GM12865 (cell line): ENCODE results near the gene BLNK.

ENCODE experiments used
- DNase-seq: peaks from one replicate; pipeline ENCODE4 v3.0.0; 2010; ENCODE audit warnings: low read depth
- H3K4me3 ChIP-seq: 2 replicates; pipeline ENCODE4 v1.5.1; 2011; ENCODE audit warnings: mild to moderate bottlenecking, low read depth, low read length, control low read depth
- TF ChIP-seq, protein P1 (sequence below): IDR thresholded peaks from 2 replicates; pipeline ENCODE4 v1.5.1; 2011; ENCODE audit warnings: low read length, control low read depth, low read depth, inconsistent platforms; ENCODE audit not compliant: insufficient read depth; ENCODE audit errors: missing control alignments

The BLNK gene

GRCh38 chr10:96242822-96243221 lies 28.5 kb downstream of the BLNK start:
- TF ChIP-seq, protein P1, sequence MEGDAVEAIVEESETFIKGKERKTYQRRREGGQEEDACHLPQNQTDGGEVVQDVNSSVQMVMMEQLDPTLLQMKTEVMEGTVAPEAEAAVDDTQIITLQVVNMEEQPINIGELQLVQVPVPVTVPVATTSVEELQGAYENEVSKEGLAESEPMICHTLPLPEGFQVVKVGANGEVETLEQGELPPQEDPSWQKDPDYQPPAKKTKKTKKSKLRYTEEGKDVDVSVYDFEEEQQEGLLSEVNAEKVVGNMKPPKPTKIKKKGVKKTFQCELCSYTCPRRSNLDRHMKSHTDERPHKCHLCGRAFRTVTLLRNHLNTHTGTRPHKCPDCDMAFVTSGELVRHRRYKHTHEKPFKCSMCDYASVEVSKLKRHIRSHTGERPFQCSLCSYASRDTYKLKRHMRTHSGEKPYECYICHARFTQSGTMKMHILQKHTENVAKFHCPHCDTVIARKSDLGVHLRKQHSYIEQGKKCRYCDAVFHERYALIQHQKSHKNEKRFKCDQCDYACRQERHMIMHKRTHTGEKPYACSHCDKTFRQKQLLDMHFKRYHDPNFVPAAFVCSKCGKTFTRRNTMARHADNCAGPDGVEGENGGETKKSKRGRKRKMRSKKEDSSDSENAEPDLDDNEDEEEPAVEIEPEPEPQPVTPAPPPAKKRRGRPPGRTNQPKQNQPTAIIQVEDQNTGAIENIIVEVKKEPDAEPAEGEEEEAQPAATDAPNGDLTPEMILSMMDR, result no peak
- no peak for DNase-seq
- no peak overlapping the region for H3K4me3 ChIP-seq

DNA sequence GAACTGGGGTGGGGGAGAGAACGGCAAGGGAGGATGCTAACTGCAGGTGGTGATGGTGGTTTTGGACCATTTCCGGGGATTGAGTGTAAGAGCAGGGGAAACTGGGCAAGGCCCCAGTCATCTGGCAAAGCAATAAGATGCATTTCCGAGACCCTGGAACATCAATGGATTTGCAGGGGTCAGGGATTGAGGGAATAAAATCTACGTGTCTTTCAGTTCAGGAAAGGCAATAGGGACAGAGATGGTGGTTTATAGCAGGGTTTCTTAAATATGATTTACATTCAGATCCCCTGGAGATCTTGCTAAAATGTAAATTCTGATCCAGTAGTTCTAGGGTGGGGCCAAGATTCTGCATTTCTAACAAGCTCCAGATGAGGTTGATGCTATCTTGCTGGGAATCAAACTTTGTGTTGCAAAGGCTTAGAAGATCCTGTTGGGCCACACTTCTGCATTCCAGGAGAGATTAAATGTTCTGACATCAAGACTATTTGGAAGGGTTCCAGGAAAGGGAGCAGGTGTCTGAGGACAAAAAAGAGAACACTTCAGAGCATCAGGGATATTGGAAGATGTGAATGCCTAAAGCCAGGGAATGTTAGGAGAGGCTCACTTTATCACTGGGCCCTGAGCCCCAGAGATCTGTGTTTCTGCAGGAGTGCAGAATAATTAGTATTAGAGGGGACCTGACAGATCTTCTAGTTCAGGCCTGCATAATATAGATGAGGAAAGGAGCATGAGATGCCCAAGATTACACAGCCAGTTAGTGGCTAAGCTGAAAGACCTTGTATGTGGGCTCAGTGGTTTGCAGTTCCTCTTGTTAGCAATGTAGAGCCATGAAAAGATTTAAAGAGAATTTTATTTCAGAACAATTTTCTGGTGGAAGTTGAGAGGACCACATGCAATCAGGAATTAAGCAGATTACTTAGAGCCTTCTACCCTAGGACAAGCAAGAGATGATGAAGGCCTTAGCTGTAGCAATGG lies 32.4 kb downstream of the BLNK start:
- no peak for DNase-seq
- TF ChIP-seq, protein P1, result no peak
- H3K4me3 ChIP-seq, result no peak overlapping the region

- TF ChIP-seq, protein P1, result no peak
- no peak for DNase-seq
- H3K4me3 ChIP-seq, result no peak overlapping the region
Observed at GRCh38 chr10:96236876-96237275, 34.5 kb downstream of the BLNK start.

DNA sequence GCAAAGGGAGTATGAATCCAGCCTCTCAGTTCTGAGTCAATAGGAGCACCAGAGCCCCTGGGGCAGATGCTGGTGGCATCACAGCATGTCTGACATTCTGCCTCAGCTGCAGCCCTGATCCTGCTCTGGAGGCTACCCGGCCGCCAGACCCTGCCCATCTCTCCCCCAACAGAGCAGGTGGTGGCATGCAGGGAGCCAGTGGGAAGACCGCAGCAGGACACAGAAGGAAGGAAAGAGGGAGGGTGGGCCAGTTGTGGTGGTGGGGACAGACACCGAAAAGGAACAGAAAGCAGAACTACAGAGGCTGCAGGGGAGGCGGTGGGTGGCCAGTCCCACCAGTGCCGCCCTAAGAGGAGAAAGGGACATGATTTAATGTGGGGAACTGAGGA lies 35.3 kb downstream of the BLNK start:
- no peak overlapping the region for H3K4me3 ChIP-seq
- no peak for DNase-seq
- TF ChIP-seq, protein P1, result no peak

DNA sequence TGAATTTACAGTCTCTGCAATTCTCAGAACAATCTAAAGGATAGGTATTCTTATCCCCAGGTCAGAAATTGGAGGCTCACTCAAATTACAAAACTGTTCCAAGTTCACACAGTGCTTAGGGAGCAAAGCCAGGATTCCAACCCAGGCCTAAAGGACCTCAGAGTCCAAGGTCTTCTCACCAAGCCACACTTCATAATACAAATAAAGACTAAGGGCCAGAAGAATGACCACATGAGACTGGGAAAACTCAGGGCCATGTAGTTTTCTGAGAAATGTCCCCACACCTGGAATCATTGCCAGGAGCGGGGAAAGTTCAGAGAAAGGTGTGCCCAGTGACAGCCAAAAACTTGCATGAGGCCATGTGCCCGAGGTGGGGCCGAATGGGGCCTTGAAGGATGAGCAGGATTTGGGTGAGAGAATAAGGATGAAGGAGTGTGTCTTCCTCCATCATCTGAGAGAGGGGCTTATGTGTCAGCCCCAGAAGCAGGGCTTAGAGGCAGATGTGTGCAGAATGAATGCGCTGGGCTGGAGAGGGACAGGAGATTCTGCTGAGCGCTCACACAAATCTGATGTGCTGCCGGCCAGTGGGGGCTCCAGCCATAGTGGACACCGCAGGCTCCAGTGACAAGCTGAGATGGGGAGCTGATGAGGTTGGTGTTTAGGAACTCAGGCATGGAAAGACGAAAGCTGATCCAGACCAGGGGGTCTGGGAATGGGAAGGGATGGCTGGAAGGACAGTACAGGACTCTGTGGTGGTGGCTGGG lies 35.9 kb downstream of the BLNK start:
- H3K4me3 ChIP-seq, result no peak overlapping the region
- TF ChIP-seq, protein P1, result no peak
- no peak for DNase-seq

- TF ChIP-seq, protein P1, result no peak
- no peak for DNase-seq
- H3K4me3 ChIP-seq, result no peak overlapping the region
Observed at GRCh38 chr10:96233959-96234358, 37.4 kb downstream of the BLNK start.
